Skeletal muscle tissue (tissue), 4 donors: ENCODE results near the gene NCEH1. TPM values are rescaled to one million over a fixed set of nuclear protein-coding genes. Genes with fewer than 3 reads are reported as not detected.
"Not testable (repeated sequence)": the region's sequence is repeated elsewhere in the genome, so short reads cannot be mapped to it uniquely, and the experiment has no call there.

Experiments
- H3K27ac ChIP-seq: one replicate; pipeline ENCODE4 v1.7.0; 2013; ENCODE audit warnings: mild to moderate bottlenecking, low read depth, low read length, inconsistent platforms
- H3K27me3 ChIP-seq, 3 donors: one replicate each; pipeline ENCODE4 v1.7.0; 2013; ENCODE audit warnings: low read length in 3 of 3; ENCODE audit not compliant: control insufficient read depth in 3 of 3, insufficient read depth in 3 of 3
- H3K36me3 ChIP-seq, 3 donors: one replicate each; pipeline ENCODE4 v1.7.0; 2013; ENCODE audit warnings: low read length in 3 of 3; ENCODE audit not compliant: control insufficient read depth in 3 of 3, insufficient read depth in 3 of 3
- H3K4me1 ChIP-seq, 3 donors: one replicate each; pipeline ENCODE4 v1.7.0; 2013; ENCODE audit warnings: low read length in 3 of 3, mild to moderate bottlenecking in 3 of 3; ENCODE audit not compliant: control insufficient read depth in 3 of 3, insufficient read depth in 3 of 3
- H3K4me3 ChIP-seq, 3 donors: one replicate each; pipeline ENCODE4 v1.7.0; 2013; ENCODE audit warnings: low read length in 3 of 3
- H3K9ac ChIP-seq, 3 donors: one replicate each; pipeline ENCODE4 v1.7.0; 2013; ENCODE audit warnings: low read length in 3 of 3, mild to moderate bottlenecking in 3 of 3, moderate library complexity in 2 of 3, low read depth in 1 of 3
- H3K9me3 ChIP-seq, 3 donors: one replicate each; pipeline ENCODE4 v1.7.0; 2013; ENCODE audit warnings: low read length in 3 of 3; ENCODE audit not compliant: control insufficient read depth in 3 of 3
- total RNA-seq: library from RNA; depleted of rRNA; stranded (reverse); fragments of >200 nt; gene quantifications from one replicate; pipeline ENCODE4 v1.2.3, GENCODE V29; 2014
- donor health status: Osteomylitis.

Gene NCEH1
- total RNA-seq, 1 donor from 2014 or later: 1.6 TPM

GRCh38 chr3:172594900-172595663 lies 115.8 kb downstream of the NCEH1 start:
- Histone ChIP-seq H3K27ac (peak overlapping the region; percentile 76), H3K4me3 (peak overlapping the region in 1 of 3 donors; percentile 43), H3K4me1 (peaks cover 2 to 11% (median 6%) of the 10 kb centered on the region in 3 donors)
- not testable (repeated sequence) for H3K36me3 ChIP-seq, H3K9me3 ChIP-seq, H3K9ac ChIP-seq, H3K27me3 ChIP-seq

DNA sequence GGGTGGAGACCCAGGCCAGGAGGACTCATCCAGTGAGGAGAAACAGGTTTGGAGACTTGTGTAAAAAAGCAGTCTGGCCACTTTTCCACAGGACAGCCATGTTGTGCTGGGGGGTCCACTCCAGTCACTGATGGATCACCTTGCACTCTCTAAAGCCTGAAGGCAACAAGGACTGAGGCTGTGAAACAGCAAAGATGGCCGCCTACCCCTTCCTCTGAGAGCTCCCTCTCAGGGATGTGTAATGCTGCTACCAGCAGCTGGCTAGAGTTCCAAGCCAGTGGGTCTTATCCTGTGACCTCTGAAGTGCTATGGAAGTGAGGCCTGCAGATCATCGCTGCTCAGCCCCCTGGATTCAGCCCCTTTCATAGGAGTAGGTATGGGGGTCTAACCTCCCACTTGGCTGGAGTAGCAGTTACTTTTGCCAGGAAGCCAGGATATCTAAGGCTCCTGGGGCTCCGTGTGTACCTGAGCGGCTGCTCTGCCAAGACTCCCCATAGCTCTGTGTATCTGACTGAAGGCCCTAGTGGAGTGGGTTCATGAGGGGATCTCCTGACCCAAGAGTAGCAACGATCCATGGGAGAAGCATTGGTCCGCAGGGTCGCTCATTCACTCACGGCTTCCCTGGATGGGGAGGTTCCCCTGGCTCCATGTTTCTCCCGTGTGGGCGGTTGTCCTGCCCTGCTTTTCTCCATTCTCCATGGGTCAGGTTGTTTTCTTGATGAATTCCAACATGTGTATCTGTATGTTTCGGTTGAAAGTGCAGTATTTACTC lies 117.8 kb downstream of the NCEH1 start:
- H3K27ac ChIP-seq: no peak overlapping the region
- no peaks in the 10 kb centered on the region for H3K9me3 ChIP-seq
- no peak overlapping the region for H3K9ac ChIP-seq
- no peaks in the 10 kb centered on the region for H3K36me3 ChIP-seq
- H3K4me1 ChIP-seq: peaks cover 2 to 11% (median 6%) of the 10 kb centered on the region in 3 donors
- no peak overlapping the region for H3K4me3 ChIP-seq
- H3K27me3 ChIP-seq: no peaks in the 10 kb centered on the region

DNA sequence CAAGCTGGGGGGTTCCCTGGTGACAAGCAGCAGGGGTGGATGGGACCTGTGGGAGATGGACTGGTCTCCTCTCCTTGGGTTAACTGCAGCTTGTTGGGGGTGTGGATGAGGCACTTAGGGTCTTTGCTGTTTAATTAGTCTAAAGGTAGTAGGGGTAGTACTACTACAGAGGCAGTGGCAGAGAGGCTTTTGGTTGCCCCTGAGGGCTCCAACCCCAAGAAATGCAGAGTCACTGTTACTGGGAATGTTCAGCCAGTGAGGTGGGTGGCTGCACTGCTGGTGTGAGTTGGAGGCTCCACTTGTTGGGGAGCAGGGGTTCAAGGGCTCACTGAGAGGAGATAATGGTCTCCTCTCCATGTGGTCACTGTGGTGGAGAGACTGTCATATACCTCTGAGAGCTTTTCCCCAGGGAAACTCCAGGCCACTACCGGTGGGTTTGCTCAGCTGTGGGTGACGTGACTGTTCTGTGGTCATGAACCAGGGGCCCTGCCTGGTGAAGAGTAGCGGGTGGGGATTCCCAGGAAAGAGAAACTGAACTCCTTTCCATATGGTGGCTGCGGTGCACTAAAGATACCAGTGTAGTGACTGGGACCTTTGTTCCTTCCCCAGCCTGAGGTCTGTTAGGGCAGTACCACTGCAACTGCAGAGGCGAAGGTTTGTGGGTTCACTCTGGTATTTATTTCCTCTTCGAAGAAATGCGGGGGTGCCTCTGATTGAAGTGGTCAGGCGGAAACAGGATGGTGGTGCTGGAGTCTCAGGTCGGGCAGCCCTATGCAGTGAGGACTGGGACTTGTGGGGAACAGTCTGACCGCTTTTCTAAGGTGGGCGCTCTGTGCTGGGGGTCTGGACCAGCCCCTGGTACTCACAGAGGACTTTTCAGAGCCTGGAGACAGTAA lies 118.7 kb downstream of the NCEH1 start:
- no peaks in the 10 kb centered on the region for H3K36me3 ChIP-seq
- H3K4me1 ChIP-seq: peaks cover 2 to 11% (median 6%) of the 10 kb centered on the region in 3 donors
- no peak overlapping the region for H3K4me3 ChIP-seq
- no peaks in the 10 kb centered on the region for H3K9me3 ChIP-seq
- H3K9ac ChIP-seq: no peak overlapping the region
- no peak overlapping the region for H3K27ac ChIP-seq
- no peaks in the 10 kb centered on the region for H3K27me3 ChIP-seq

DNA sequence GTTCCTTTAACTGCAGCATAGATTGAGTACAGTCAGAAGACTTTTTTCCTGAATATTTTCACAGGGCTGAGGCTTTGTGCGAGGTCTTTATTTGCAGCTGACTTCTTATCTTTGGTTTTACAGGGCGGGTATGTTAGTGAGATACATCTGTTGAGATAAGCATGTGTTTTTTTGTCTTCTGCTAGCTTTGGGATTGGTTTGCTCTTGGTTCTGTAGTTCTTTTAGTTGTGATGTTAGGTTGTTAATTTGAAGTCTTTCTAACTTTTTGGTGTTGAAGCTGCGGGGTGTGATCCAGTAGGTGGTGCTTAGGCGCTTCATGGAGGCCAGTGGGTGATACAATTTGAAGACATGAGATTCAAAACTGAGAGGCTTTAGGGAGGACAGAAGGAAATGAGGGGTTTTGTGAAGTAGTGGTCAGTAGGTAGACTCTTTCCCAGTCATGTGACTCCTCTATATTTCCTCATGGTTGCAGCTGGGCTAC lies 119.7 kb downstream of the NCEH1 start:
- H3K4me3 ChIP-seq: no peak overlapping the region
- no peaks in the 10 kb centered on the region for H3K27me3 ChIP-seq
- H3K4me1 ChIP-seq: peaks cover 6 to 11% (median 6%) of the 10 kb centered on the region in 3 donors
- H3K9me3 ChIP-seq: no peaks in the 10 kb centered on the region
- no peak overlapping the region for H3K27ac ChIP-seq
- H3K9ac ChIP-seq: no peak overlapping the region
- H3K36me3 ChIP-seq: no peaks in the 10 kb centered on the region

DNA sequence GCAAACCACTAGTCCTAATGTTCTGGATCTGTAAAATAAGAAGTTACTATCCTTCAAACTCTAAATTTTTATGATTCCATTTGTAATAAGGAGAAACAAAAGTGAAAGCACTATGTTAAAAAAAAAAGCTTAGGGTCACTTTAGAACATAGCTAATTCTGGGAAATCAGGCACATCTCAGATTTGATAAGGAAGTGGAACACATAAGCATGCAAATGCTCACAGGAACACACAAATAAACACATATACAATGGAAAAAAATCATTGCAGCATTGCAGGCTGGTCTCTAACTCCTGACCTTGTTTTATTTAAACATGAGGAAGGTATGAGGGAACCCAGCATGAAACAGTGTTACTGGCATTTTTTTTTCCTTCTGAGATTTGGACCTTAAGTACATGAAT lies 124.4 kb downstream of the NCEH1 start:
- Histone ChIP-seq H3K27me3 (no peaks in the 10 kb centered on the region), H3K27ac (peak overlapping the region; percentile 57), H3K36me3 (no peaks in the 10 kb centered on the region), H3K9me3 (no peaks in the 10 kb centered on the region), H3K9ac (no peak overlapping the region), H3K4me1 (peaks cover 0 to 7% (median 2%) of the 10 kb centered on the region in 3 donors), H3K4me3 (peak overlapping the region in 1 of 3 donors; percentile 46)

- H3K9ac ChIP-seq: no peak overlapping the region
- peaks cover 0 to 7% (median 2%) of the 10 kb centered on the region in 3 donors for H3K4me1 ChIP-seq
- H3K36me3 ChIP-seq: no peaks in the 10 kb centered on the region
- no peaks in the 10 kb centered on the region for H3K27me3 ChIP-seq
- H3K27ac ChIP-seq: peak overlapping the region; percentile 57
- H3K4me3 ChIP-seq: no peak overlapping the region
- H3K9me3 ChIP-seq: no peaks in the 10 kb centered on the region
These were observed 124.9 kb downstream of the NCEH1 start for GRCh38 chr3:172585954-172586353.

- peaks cover 2 to 7% (median 4%) of the 10 kb centered on the region in 3 donors for H3K4me1 ChIP-seq
- no peaks in the 10 kb centered on the region for H3K36me3 ChIP-seq
- no peak overlapping the region for H3K4me3 ChIP-seq
- no peaks in the 10 kb centered on the region for H3K9me3 ChIP-seq
- H3K27ac ChIP-seq: no peak overlapping the region
- H3K27me3 ChIP-seq: no peaks in the 10 kb centered on the region
- H3K9ac ChIP-seq: no peak overlapping the region
These were observed 128.2 kb downstream of the NCEH1 start for GRCh38 chr3:172582712-172583111.

GRCh38 chr3:172581757-172582166 lies 129.1 kb downstream of the NCEH1 start:
- no peaks in the 10 kb centered on the region for H3K27me3 ChIP-seq
- peaks cover 2 to 7% (median 4%) of the 10 kb centered on the region in 3 donors for H3K4me1 ChIP-seq
- H3K27ac ChIP-seq: no peak overlapping the region
- H3K9ac ChIP-seq: no peak overlapping the region
- H3K4me3 ChIP-seq: no peak overlapping the region
- no peaks in the 10 kb centered on the region for H3K9me3 ChIP-seq
- no peaks in the 10 kb centered on the region for H3K36me3 ChIP-seq

DNA sequence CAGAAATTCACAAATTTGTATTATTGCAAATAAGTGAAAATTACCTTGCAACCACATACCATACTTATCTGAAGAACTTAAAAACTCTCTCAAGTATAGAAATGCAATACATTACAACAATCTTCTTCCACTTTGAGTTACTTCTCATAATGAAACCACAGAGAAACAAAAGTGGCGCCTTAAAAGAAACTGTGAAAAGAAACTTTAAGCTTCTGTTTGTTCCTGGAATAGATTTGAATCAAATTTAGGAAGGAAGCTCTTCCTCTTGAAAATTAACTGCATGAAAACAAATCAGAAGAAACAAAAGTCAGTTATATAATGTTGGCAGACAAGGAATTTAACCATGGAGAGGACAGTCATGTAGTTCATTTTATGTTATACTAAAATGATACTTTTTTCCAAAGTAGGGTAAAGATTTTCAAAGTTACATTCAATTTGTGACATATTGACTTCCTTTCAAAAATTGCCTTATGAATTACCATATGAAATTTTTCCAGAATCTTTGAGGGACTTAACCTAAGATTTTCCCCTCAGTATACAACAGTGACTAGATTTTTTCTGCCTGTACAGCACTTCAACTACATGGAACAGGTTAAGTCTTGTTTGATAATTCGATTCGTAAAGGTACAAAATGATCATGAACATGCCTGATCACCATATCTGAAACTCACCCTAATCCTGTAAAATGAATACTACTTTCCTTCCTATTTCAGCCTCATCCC lies 130.0 kb downstream of the NCEH1 start:
- peaks cover 0 to 4% (median 2%) of the 10 kb centered on the region in 3 donors for H3K4me1 ChIP-seq
- no peaks in the 10 kb centered on the region for H3K27me3 ChIP-seq
- no peak overlapping the region for H3K4me3 ChIP-seq
- H3K36me3 ChIP-seq: no peaks in the 10 kb centered on the region
- no peaks in the 10 kb centered on the region for H3K9me3 ChIP-seq
- peak overlapping the region; percentile 79 for H3K27ac ChIP-seq
- no peak overlapping the region for H3K9ac ChIP-seq
